DMS53 (cell line): Measurements from ENCODE around the gene MRPS31.
"Not testable (repeated sequence)": the region's sequence is repeated elsewhere in the genome, so short reads cannot be mapped to it uniquely, and the experiment has no call there.

Source experiments
- DNase-seq: peaks from one replicate; lab custom pipeline; 2025; lab: John Stamatoyannopoulos, UW

Gene MRPS31

DNA sequence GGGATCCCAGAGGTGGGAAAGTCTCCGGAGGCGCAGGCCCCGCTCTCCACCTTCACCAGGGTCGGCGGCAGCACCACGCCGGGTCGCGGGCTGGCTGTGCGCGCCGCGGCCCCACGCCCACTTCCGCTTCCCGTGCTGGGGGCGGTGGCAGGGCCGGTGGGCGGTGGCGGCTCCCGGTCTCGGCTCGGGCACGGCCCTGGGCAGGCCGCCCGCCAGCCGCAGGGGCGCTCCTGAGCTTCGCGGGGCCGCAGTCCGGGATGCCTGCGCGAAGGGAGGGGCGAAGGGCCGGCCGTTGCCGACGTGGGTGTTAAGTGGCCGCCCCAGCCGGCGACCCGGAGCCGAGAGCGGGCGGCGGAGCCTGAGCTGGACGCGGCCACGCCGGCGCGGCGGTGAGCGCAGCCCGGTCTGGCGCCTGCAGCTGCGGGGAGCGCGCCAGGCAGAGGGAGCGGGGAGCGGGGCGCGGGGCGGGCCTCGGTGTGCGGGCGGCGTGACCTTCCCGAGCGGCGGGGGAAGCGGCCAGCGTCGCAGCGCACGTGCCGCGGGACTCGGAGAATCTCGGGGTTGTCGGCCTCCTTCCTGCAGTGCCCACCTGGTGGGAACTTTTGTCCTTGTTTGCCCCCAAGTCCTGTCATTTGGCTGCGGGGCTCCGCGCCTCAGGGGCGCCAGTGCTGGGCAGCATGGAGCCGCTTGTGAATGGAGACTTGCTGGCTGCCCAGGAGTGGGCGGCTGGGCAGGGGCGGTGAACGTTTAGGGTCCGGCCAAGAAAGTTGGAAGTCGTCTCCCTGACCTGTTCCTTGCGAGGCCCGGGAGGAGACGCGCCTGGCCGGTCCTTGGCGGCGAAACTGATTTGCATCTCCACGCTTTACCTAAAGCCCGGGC, 18.5 kb upstream of the MRPS31 start, which contains the start of gene SLC25A15:
Gene SLC25A15, plus strand, starts transcription at position 337 of the 879 bp plus-strand sequence. CDS start 3,616 bp downstream, outside the sequence.
- peak; percentile 89 for DNase-seq

GRCh38 chr13:40788540-40789274, 17.7 kb upstream of the MRPS31 start:
- DNase-seq, result peak; percentile 8

- DNase-seq, result no peak
These were observed 16.1 kb upstream of the MRPS31 start for GRCh38 chr13:40787062-40787461.

- DNase-seq, result no peak
These were observed 15.6 kb upstream of the MRPS31 start for GRCh38 chr13:40786568-40786996.

GRCh38 chr13:40784540-40784939, 13.6 kb upstream of the MRPS31 start:
- no peak for DNase-seq

GRCh38 chr13:40782971-40783370, 12.0 kb upstream of the MRPS31 start:
- not testable (repeated sequence) for DNase-seq

DNA sequence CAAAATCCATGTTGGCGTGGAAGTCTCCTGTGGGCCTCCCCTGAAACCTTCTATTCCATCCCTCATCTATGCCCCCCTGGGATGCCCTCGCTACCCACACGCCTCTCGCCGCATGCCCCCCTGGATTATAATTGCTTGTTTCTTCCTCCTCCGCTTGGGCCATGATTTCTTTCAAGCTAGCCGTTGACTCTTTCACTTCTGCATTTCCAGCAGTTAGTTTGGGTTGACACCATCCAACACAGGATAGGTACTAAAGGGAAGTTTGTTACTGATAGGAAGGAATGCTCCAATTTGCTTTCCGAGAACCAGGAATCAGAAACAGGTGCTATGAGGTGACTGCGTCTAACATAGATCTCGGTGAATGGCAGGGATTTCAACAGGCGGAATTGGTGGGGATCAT, 10.7 kb upstream of the MRPS31 start:
- DNase-seq, result no peak

DNA sequence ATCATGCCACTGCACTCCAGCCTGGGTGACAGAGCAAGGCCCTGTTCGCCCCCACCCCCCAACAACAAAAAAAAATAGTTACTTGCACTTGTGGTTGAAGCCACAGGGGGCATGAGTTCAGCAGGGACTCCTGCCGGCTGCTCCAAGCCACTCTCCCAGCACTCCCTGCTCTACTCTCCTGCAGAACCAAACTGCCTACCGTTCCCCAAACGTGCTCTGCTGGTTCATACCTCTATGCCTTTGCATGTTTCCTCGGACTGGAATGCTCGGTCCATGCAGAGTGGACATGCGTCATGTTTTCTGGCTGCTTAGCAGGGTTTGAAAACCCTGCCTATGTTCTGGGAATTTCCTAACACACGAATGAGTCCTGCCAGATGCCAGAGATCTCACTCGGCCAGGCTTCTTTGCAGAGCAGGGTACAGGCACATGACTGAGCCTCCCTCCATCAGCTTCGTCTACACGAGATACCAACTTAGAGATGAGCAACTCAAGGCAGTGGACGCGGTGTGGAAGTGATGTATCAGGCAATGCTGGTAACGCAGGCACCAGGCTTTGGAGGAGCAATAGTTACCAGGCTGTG, 9.9 kb upstream of the MRPS31 start:
- DNase-seq, result no peak

- peak; percentile 26 for DNase-seq
These were observed 8.9 kb upstream of the MRPS31 start for GRCh38 chr13:40779796-40780285.

GRCh38 chr13:40779049-40779448, 8.1 kb upstream of the MRPS31 start:
- no peak for DNase-seq

- DNase-seq, result no peak
These were observed 6.8 kb upstream of the MRPS31 start for GRCh38 chr13:40777809-40778175.

DNA sequence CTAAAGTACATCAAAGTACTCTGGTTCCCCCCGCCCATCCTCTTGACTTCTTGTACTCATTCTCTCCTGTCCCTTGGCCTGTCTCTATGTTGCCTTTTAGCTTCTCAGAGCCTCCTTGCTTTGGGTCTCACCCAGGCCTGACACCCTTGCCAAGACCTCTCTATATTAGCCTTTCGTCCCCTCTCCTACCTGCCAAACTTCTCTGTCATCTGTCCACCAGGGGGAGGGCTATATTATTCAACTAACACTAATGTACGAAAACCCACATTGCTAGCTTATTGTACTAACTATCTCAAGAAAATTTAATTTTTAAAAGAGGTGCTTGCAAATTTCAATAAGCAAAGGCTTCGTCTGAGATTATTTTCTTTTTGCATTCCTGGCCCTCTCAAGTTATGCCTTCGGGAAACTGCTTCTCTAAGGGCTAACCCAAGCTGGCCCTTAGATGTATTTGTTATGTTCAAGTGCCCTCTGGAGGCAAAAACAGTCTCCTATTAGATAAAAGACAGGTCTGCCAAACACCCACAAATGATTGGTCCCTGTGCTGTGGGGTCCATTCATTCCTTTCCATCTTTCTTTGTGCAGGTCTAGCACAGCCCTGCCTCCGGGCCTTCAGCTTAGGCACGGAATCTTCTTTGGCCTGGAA, 6.3 kb upstream of the MRPS31 start:
- peak; percentile 78 for DNase-seq

- peak; percentile 62 for DNase-seq
These were observed 5.7 kb upstream of the MRPS31 start for GRCh38 chr13:40776681-40777165.

GRCh38 chr13:40776232-40776631, 5.2 kb upstream of the MRPS31 start:
- DNase-seq, result no peak

GRCh38 chr13:40774672-40775071, 3.7 kb upstream of the MRPS31 start:
- DNase-seq, result no peak

- no peak for DNase-seq
These were observed 1.9 kb upstream of the MRPS31 start for GRCh38 chr13:40772765-40773473.

- DNase-seq, result no peak
These were observed 419 bp downstream of the MRPS31 start for GRCh38 chr13:40770609-40770933.

DNA sequence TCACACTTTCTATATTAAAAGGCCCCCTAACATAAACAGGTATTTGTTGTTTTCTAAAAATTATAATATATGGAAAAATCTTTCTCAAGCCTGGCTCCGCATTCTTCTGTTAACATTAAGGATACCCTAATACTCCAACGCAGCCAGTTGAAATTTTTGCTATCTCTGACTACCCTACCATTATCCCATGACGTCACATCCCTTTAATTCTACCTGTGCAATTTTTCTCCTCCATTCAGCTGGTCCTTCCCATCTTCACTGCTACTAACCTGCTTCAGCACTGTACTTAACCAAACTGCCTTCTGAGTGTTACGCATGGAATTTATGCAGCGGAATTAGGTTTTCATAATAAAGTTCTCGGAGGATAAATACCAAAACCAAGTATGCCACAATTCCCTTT, 1.0 kb downstream of the MRPS31 start:
- DNase-seq, result no peak

GRCh38 chr13:40765602-40766001, 5.4 kb downstream of the MRPS31 start:
- DNase-seq, result no peak

DNA sequence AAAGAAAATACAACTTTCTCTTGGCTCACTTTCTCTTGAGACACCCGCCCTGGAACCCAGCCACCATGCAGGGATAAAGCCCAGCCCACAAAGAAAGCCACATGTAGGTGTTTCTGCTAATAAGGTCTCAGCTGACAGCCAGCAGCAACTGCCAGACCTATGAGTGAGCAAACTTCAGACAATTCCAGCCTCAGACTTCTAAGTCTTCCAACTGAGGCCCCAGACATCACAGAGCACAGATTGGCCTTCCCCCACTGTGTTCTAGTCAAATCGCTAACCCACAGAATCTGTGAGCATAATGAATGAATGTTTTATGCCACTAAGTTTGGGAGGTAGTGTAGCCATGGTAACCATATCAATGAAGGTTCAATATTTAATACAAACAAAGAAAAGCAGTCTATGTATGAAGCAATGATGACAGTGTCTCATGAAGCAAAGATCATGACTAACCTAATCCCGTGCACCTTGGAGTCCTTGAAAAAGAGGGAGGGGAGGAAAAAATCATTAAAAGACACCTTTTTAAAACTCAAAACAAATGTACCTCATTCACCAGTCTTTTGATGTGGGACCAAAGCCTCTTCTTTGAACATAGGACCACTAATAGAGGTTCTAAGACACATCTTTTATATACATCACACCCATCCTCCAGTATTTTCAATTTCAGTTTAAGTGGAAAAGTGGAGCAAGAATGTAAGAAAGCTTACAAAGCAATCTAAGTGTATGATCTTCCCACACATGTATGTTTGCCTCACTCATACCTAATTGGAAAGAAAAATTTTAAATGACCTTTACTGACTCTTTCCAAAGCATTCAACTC, 6.2 kb downstream of the MRPS31 start:
- DNase-seq, result no peak

GRCh38 chr13:40762849-40763248, 8.1 kb downstream of the MRPS31 start:
- DNase-seq, result no peak
